ENCODE data around the gene OSBP. TPM values are rescaled to one million over a fixed set of nuclear protein-coding genes. Genes with fewer than 3 reads are reported as not detected.

OSBP gene
- polyA plus RNA-seq, 2 of the 4 experiments (the other 2 are of a cell fraction), result 25.9 to 31.7 TPM

DNA sequence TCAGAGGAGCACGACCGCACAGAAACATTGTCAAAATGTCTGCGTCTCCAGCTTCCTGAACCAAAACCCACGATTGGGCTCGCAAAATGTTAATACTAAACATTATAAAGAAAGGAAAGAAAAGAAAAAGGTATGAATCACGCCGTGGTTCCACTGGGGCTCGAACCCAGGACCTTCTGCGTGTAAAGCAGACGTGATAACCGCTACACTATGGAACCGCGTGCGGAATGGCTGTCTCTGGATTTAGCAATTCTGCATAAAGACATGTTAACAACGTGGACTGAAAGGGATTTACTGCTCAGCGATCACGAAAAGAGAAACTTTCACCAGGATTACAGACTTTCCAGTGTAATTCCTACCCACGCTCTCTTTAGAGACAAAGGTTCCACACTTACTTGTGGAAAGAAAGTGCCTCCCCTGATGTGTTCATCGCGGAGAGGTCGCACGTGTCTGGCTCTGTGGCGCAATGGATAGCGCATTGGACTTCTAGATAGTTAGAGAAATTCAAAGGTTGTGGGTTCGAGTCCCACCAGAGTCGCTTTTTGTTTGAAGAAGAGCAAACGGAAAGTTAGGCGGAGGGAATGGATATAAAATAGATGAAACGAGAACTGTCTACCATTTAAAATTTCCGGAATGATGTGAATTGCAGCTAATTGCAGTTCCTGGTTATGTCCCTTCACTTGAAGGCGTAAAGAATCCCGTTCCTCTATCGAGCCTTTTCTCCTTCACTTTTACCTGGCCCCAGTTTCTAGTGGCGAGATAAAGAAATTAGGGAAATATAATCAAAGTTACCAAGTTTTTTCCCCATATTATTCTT, 64.5 kb downstream of the OSBP start (continued):
- 0 out of 2 replicates have a peak, but pooled peaks have one; percentile 10 for TF ChIP-seq FOSL2 (IDR thresholded peaks at IDR 0.05)
- peak; percentile 63 for TF ChIP-seq FOSL2 (CRISPR knock-in tag; IDR thresholded peaks at IDR 0.05)
- peak; percentile 91 for TF ChIP-seq MAX (IDR thresholded peaks at IDR 0.05)
- TF ChIP-seq ZNF302 (CRISPR knock-in tag; IDR thresholded peaks at IDR 0.05), result no peak
- no peak for TF ChIP-seq EP300 (IDR thresholded peaks at IDR 0.05)
- no peak for TF ChIP-seq EHMT2 (IDR thresholded peaks at IDR 0.05; ENCODE audit: low read depth)
- TF ChIP-seq CHD4 (IDR thresholded peaks at IDR 0.05; ENCODE audit: borderline replicate concordance), result peak; percentile 49; the same call in 1 of the 2 replicates

GRCh38 chr11:59550368-59550841, 65.2 kb downstream of the OSBP start:
- FAIRE-seq, result no peak
- WGBS (ENCODE audit: missing lambda C conversion rate), result 1% methylated on average over 31 of the region's 31 CpGs

More at GRCh38 chr11:59550368-59550841, 65.2 kb downstream of the OSBP start:
- ChIA-PET POLR2A (interaction anchor here (1.1 to 2.5 kb wide), 4 partner anchors 10 to 119 kb away, joined by 10 to 22 read pairs (median 15); partner anchors contain the start of gene PATL1), CTCF (interaction anchor here (1.1 to 5.2 kb wide), 5 partner anchors 10 to 130 kb away, joined by 3 to 28 read pairs (median 3); no protein-coding TSS in a partner anchor)
- H3K4me3 ChIP-seq, result peak overlapping the region; percentile 68
- peaks cover 32% of the 10 kb centered on the region for H3K4me1 ChIP-seq
- H3K9me3 ChIP-seq, result no peaks in the 10 kb centered on the region
- ATAC-seq (peak; percentile 90 to 92), DNase-seq (ENCODE audit: low read depth in 1 of 2, low spot score in 1 of 2) (peak; percentile 76 to 99)
- H3K27ac ChIP-seq, result peak overlapping the region; percentile 86 to 95
- TF ChIP-seq, protein P1, sequence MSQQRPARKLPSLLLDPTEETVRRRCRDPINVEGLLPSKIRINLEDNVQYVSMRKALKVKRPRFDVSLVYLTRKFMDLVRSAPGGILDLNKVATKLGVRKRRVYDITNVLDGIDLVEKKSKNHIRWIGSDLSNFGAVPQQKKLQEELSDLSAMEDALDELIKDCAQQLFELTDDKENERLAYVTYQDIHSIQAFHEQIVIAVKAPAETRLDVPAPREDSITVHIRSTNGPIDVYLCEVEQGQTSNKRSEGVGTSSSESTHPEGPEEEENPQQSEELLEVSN (IDR thresholded peaks at IDR 0.05; ENCODE audit: borderline replicate concordance, low read depth), result peak; percentile 81
- TF ChIP-seq FOXS1 (CRISPR knock-in tag; IDR thresholded peaks at IDR 0.05) (peak; percentile 68; the same call in 1 of the 2 replicates), HOXB5 (CRISPR knock-in tag; IDR thresholded peaks at IDR 0.05) (peak; percentile 43; the same call in 1 of the 2 replicates), MAX (IDR thresholded peaks at IDR 0.05) (peak; percentile 66), JUN (IDR thresholded peaks at IDR 0.05) (peak; percentile 68 to 93; a peak in 4 of 5 replicates), RFX5 (IDR thresholded peaks at IDR 0.05) (0 out of 2 replicates have a peak, but pooled peaks have one; percentile 45), CEBPB (IDR thresholded peaks at IDR 0.05) (peak in 1 of 2 experiments; percentile 50; a peak in 1 of 4 replicates), POLR2A (IDR thresholded peaks at IDR 0.05; ENCODE audit: low read length) (no peak), CBX8 (IDR thresholded peaks at IDR 0.05) (no peak), KDM1A (IDR thresholded peaks at IDR 0.05; ENCODE audit: low read depth) (no peak), RNF2 (IDR thresholded peaks at IDR 0.05; ENCODE audit: borderline replicate concordance, low read depth) (no peak), JUNB (IDR thresholded peaks at IDR 0.05) (no peak), POLR2AphosphoS2 (conservative IDR thresholded peaks at IDR 0.05; ENCODE audit: low read length) (peak; percentile 85; the same call in 1 of the 2 replicates), MAZ (IDR thresholded peaks at IDR 0.05; ENCODE audit: borderline replicate concordance, low read depth, low read length) (no peak), ZNF302 (CRISPR knock-in tag; IDR thresholded peaks at IDR 0.05) (no peak), BCL3 (IDR thresholded peaks at IDR 0.05) (peak; percentile 19; the same call in 1 of the 3 replicates), SMC3 (IDR thresholded peaks at IDR 0.05) (peak; percentile 27; the same call in 1 of the 3 replicates), EHMT2 (IDR thresholded peaks at IDR 0.05; ENCODE audit: low read depth) (no peak), ZFP36 (IDR thresholded peaks at IDR 0.05; ENCODE audit: borderline replicate concordance, partially characterized antibody) (no peak), RARB (CRISPR knock-in tag; IDR thresholded peaks at IDR 0.05) (peak; percentile 75), TFCP2L1 (CRISPR knock-in tag; IDR thresholded peaks at IDR 0.05) (peak; percentile 87; the same call in 1 of the 2 replicates), SREBF2 (IDR thresholded peaks at IDR 0.05) (peak; percentile 58), FOSB (CRISPR knock-in tag; IDR thresholded peaks at IDR 0.05) (0 out of 2 replicates have a peak, but pooled peaks have one; percentile 44), EHF (CRISPR knock-in tag; IDR thresholded peaks at IDR 0.05) (peak; percentile 75; the same call in 1 of the 2 replicates), MAFK (IDR thresholded peaks at IDR 0.05; ENCODE audit: partially characterized antibody) (peak; percentile 50), RAD21 (conservative IDR thresholded peaks at IDR 0.05 in 1 of 2, IDR thresholded peaks at IDR 0.05 in 1 of 2) (peak in 1 of 2 experiments; percentile 6; a peak in 1 of 5 replicates)
- peak overlapping the region; percentile 82 for H3K4me2 ChIP-seq
